Dermis microvascular lymphatic vessel endothelial cell (primary cell): ENCODE results near the gene AP3D1. TPM values are rescaled to one million over a fixed set of nuclear protein-coding genes. Genes with fewer than 3 reads are reported as not detected.
"Not testable (repeated sequence)": the region's sequence is repeated elsewhere in the genome, so short reads cannot be mapped to it uniquely, and the experiment has no call there.

Experiments
- DNase-seq, 2 donors: peaks; one replicate each; pipeline versions ENCODE4 v3.0.0 to v3.0.0-alpha.2; 2010; ENCODE audit warnings: low read depth in 2 of 2
- total RNA-seq: library from RNA; depleted of rRNA; stranded (reverse); fragments of >200 nt; gene quantifications from 2 replicates; pipeline ENCODE4 v1.2.1, GENCODE V29; 2014

AP3D1 gene
- total RNA-seq, 1 donor from 2014 or later, result 57.6 TPM

GRCh38 chr19:2128252-2128651, 23.1 kb downstream of the AP3D1 start:
- not testable (repeated sequence) for DNase-seq

- no peak for DNase-seq
These were observed 23.6 kb downstream of the AP3D1 start for GRCh38 chr19:2127758-2128157.

- no peak for DNase-seq
These were observed 24.4 kb downstream of the AP3D1 start for GRCh38 chr19:2126879-2127518.

- peak in 1 of 2 donors; percentile 23 for DNase-seq
These were observed 27.5 kb downstream of the AP3D1 start for GRCh38 chr19:2123682-2124387.

- DNase-seq, result no peak
These were observed 28.4 kb downstream of the AP3D1 start for GRCh38 chr19:2122982-2123381.

- DNase-seq, result no peak
These were observed 29.1 kb downstream of the AP3D1 start for GRCh38 chr19:2122251-2122650.

GRCh38 chr19:2121416-2122051, 29.8 kb downstream of the AP3D1 start:
- no peak for DNase-seq

- no peak for DNase-seq
These were observed 30.5 kb downstream of the AP3D1 start for GRCh38 chr19:2120821-2121220.

GRCh38 chr19:2119921-2120785, 31.2 kb downstream of the AP3D1 start:
- DNase-seq, result no peak

- no peak for DNase-seq
These were observed 32.9 kb downstream of the AP3D1 start for GRCh38 chr19:2118438-2118837.

GRCh38 chr19:2117215-2117960, 34.0 kb downstream of the AP3D1 start:
- no peak for DNase-seq

GRCh38 chr19:2116507-2116906, 34.9 kb downstream of the AP3D1 start:
- DNase-seq, result no peak

- no peak for DNase-seq
These were observed 35.4 kb downstream of the AP3D1 start for GRCh38 chr19:2115911-2116426.

- no peak for DNase-seq
These were observed 36.0 kb downstream of the AP3D1 start for GRCh38 chr19:2115324-2115723.

GRCh38 chr19:2114821-2115220, 36.5 kb downstream of the AP3D1 start:
- DNase-seq, result no peak

- no peak for DNase-seq
These were observed 37.1 kb downstream of the AP3D1 start for GRCh38 chr19:2114218-2114617.

GRCh38 chr19:2113439-2114211, 37.7 kb downstream of the AP3D1 start:
- peak in 1 of 2 donors; percentile 43 for DNase-seq

- no peak for DNase-seq
These were observed 38.6 kb downstream of the AP3D1 start for GRCh38 chr19:2112516-2113320.

GRCh38 chr19:2111886-2112285, 39.5 kb downstream of the AP3D1 start:
- no peak for DNase-seq
